Measurements from ENCODE around the gene MMP20.

- no peak for TF ChIP-seq CTCF (IDR thresholded peaks at IDR 0.05)
- no peak for TF ChIP-seq SIN3A (IDR thresholded peaks at IDR 0.05; ENCODE audit: borderline replicate concordance, insufficient read depth, low read depth, low read length)
- no peak for TF ChIP-seq POLR2AphosphoS5 (IDR thresholded peaks at IDR 0.05; ENCODE audit: low read depth, low read length)
These were observed 41.8 kb downstream of the MMP20 start for GRCh38 chr11:102583141-102583873.
